ENCODE results near the gene IFIT1B.

- TF ChIP-seq POLR2A (IDR thresholded peaks at IDR 0.05; ENCODE audit: borderline replicate concordance, extremely low read depth, insufficient read depth, insufficient read length) (no peak), YY1 (IDR thresholded peaks at IDR 0.05; ENCODE audit: extremely low read depth, insufficient replicate concordance, low read depth, low read length) (no peak), ZNF274 (IDR thresholded peaks at IDR 0.05; ENCODE audit: low read depth, low read length) (no peak), ATF3 (IDR thresholded peaks at IDR 0.05) (no peak), CEBPB (IDR thresholded peaks at IDR 0.05; ENCODE audit: low read depth) (no peak), EZH2 (IDR thresholded peaks at IDR 0.05) (no peak), FOSL1 (IDR thresholded peaks at IDR 0.05; ENCODE audit: low read depth) (no peak), SRF (IDR thresholded peaks at IDR 0.05; ENCODE audit: low read depth) (no peak), SP1 (IDR thresholded peaks at IDR 0.05; ENCODE audit: low read depth) (no peak), EGR1 (IDR thresholded peaks at IDR 0.05; ENCODE audit: low read depth) (no peak)
- TF ChIP-seq, protein P1, sequence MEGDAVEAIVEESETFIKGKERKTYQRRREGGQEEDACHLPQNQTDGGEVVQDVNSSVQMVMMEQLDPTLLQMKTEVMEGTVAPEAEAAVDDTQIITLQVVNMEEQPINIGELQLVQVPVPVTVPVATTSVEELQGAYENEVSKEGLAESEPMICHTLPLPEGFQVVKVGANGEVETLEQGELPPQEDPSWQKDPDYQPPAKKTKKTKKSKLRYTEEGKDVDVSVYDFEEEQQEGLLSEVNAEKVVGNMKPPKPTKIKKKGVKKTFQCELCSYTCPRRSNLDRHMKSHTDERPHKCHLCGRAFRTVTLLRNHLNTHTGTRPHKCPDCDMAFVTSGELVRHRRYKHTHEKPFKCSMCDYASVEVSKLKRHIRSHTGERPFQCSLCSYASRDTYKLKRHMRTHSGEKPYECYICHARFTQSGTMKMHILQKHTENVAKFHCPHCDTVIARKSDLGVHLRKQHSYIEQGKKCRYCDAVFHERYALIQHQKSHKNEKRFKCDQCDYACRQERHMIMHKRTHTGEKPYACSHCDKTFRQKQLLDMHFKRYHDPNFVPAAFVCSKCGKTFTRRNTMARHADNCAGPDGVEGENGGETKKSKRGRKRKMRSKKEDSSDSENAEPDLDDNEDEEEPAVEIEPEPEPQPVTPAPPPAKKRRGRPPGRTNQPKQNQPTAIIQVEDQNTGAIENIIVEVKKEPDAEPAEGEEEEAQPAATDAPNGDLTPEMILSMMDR (IDR thresholded peaks at IDR 0.05 in 2 of 3, conservative IDR thresholded peaks at IDR 0.05 in 1 of 3; ENCODE audit: borderline replicate concordance in 1 of 3, insufficient read depth in 1 of 3, low read depth in 2 of 3, low read length in 2 of 3) = no peak
These were observed 17.7 kb upstream of the IFIT1B start for GRCh38 chr10:89360157-89360556.

Data from HCT116 (cell line).